NCI-H82 (cell line): Measurements from ENCODE around the gene NRGN.

Experiments
- DNase-seq: peaks from one replicate; lab custom pipeline; 2025; lab: John Stamatoyannopoulos, UW

NRGN gene

GRCh38 chr11:124739479-124740276 lies at the start of gene NRGN:
Gene NRGN (plus strand): TSS chr11:124739942. CDS start chr11:124740085, 143 bp downstream.
- peak; percentile 94 for DNase-seq

GRCh38 chr11:124693142-124693541 lies 46.6 kb upstream of the NRGN start:
- no peak for DNase-seq

GRCh38 chr11:124699547-124699946 lies 40.2 kb upstream of the NRGN start:
- DNase-seq: no peak

- DNase-seq: no peak
Observed at GRCh38 chr11:124700028-124700427, 39.7 kb upstream of the NRGN start.

DNA sequence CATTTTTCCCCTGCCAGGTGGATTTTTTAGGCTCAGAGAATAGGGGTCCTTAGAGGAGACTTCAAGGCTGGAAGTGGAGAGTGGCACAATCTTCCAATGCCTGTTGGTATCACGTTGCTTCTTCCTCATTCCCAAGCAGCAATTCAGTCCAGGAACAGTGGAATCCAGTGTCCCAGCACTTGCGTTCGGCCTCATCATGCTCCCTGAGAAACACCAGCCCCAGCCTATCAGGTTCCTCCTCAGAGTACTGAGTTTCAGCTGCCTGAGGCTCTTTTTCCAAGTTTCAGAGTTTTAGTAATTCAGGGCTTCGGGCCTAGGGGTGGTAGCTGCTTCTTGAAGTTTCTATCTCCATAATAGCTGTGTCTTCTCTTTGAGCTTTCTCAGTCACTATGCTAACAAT lies 31.9 kb upstream of the NRGN start:
- DNase-seq: no peak

- DNase-seq: no peak
Observed at GRCh38 chr11:124712392-124712791, 27.4 kb upstream of the NRGN start.

DNA sequence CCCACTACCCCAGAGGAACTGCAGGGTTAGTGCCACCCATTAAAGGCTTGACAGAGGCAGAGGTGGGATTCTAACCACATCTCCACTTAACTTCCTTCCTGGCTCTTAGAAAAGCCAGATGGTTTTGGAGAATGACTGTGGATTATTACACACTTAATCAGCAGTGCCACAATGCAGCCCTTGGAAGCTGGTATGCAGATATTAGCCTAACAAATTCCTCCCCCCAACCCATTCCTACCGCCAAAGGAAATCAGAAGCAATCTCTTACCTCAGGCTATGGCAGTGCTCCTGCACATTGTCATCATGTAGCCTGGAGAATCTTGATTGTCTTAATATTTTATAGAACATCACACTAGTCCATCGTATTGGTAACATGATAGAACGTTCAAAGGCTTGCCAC lies 23.2 kb upstream of the NRGN start:
- peak; percentile 59 for DNase-seq

GRCh38 chr11:124717421-124717785 lies 22.3 kb upstream of the NRGN start:
- peak; percentile 40 for DNase-seq

DNA sequence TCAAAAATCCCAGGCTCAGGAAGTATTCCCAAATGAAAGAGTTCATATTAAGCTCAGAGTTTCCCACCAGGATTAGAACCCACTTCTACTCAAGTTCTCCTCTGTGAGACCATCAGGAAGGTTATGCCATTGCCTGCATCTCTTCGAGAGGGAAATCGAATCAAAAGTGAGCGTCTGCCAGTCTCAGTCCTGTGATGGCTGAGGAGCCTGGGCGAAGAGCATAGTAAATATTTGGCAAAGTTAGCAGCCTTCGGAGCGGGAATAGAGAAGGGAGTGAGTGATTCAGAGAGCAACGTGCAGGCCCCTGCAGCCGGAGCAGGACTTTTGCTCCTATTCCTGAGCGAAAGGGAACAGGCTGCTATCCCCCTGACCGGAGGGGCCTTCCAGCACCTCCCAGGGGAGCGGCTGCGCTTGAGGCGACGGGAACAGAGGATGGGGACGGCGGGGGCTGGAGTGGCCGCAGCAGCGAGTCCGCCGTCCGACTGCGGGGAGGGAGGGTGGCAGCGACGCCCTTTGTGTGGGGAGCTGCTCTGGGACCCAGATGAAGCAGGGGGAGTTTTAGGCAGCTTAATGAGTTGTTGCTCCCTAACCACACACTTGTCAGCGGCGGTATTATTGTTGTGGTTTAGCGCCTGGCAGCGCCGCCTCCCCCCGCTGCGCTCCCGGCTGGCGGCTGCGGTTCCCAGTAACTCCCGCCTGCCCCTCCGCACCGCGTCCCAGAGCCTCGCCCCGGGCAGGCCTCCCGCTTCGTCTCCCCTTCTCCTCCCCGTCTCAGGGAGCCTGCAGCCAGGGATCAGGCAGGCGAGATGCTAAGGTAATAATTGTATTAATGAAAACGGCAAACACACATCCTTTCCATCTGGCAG lies 21.7 kb upstream of the NRGN start:
- peak; percentile 61 for DNase-seq

DNA sequence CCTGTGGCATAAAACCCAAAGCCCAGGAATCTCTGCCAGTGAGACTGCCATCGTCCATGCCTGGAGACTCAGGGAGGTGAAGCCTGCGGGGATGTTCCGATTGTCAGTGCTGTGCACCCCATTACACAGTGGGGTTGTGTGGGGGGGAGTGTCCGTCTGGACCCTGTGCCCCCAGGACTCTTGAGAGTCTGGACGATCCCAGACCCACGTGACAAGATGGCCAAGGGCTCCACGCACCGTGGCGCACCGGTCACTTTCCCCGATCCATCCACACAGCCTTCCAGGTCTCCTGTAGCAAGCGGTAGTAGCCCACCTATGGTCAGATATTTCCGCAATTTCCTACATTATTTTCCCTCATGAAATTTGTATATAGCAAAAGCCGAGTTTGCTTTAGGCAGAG lies 20.9 kb upstream of the NRGN start:
- no peak for DNase-seq

- no peak for DNase-seq
Observed at GRCh38 chr11:124719534-124719933, 20.2 kb upstream of the NRGN start.

DNA sequence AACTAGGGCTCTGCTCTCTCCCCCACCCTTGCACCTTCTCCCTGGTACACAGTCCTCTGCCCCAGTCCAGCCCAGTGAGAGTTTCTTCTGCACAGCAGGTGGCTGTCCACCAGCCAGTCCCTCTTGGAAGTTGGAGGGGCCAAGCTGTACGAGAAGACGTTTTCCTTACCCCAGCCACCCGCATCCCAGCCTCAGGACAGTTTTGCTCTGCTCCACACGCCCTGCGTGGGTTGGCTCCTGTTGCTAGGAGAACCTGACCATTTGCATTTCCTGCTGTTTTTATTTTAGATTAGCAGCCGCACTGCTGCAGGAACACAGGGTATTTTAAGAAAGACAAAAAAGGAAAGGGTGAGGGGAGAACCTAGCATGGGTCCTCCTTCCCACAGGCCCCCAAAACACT lies 17.6 kb upstream of the NRGN start:
- no peak for DNase-seq

DNA sequence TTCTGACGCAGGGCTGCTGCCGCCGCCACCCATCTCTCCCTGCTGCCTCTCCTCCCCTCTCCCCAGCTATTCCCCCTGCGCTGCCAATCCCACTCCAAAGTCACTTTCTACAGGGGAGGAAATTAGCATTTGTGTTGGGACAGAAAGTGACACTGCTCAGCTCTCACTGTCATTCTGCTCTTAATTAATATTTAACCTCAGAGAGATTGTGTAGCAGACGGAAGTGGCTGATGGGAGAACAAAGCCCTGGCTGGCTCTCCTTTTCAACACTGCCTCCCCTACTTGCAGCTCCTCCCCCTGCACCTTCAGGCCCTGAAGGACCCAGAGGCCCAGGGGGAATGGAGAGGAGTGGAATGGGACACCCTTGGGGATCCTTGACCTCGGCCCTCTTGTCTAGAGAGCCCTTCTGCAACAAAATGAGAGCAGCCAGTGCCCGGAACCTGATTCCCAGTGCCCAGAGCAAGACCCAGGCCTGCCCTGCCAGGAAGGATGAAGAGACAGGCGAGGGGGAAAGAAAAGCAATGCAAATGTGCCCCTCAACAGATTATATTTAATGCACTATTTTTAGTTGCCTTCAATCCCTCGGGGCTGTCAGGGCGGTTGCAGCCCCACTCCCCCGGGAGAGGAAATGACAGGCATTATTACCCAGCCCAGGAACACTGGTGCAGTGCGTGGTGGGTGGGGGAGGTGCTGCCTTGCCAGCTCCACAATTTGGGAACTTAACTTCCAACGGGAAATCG lies 14.6 kb upstream of the NRGN start:
- no peak for DNase-seq

DNA sequence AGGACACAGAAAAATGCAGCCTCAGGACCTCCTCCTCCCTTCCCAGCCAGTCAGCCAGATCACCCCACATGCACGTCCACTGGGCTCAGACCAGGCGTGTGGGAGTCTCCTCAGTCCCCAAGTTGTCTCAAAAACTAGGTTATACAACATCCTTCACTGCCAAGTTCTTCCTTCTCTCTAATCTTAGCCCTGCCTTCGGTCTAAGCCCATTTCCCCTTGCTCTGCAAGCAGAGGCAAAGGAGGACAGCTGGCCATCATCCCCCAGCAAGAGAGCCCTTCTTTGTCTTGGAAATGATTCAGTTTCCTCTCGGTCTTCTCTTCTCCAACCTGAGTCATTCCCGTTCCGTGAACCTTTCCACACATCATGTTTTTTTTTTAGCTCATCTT lies 14.0 kb upstream of the NRGN start:
- no peak for DNase-seq

DNA sequence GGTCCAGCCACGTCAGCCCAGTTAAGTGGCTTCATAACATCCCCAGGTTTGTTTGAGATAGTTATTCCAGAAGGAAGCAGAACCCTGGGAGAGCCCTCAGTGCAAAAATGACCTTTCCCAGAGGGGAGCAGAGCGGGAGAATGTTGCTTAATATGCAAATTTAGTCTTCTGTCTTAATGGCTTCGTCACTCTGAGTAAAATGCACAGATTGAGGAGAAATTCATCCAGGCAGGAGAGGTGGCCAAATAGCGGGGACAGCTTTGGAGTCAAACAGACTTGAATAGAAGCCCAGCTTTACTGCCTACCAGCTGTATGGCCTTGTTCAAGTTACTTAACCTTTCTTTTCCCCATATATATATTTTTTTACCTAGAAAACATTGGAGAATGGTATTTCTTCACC lies 12.3 kb upstream of the NRGN start:
- no peak for DNase-seq

DNA sequence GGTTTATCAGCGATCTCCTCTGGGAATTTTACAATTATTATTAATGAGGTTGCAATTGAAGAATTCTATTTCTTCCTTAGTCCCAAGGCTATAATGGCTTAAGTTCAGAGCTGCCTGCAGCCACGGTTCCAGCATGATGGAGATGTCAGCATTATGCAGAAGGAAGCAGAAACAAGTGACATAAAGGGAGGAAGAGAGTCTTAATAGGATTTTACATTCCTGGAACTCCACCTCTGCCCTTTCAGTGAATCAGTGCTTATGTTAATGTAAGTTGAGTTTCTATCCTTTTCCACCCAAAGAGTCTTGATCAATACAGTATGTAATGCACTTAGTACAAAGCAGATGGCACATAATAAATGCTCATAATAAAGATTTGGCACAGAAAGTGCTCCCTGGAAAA lies 11.6 kb upstream of the NRGN start:
- no peak for DNase-seq

DNA sequence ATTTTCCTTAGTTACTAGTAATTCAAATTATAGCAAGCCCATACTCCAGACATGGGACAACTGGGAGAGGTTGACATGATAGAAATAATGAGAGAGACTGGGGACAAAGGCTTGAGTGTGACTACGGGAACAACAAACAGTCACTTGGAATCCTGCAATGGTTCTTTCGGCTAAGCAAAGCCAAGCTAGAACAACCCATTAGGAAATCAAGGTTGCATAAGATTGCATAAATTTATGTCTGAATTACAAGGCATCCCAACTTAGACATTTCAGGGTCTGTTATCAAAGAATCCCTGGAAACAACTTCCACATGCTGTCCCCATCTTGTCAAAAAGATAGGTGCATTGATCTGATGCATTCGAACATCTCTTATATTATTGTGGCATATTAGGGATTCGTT lies 10.2 kb upstream of the NRGN start:
- no peak for DNase-seq

DNA sequence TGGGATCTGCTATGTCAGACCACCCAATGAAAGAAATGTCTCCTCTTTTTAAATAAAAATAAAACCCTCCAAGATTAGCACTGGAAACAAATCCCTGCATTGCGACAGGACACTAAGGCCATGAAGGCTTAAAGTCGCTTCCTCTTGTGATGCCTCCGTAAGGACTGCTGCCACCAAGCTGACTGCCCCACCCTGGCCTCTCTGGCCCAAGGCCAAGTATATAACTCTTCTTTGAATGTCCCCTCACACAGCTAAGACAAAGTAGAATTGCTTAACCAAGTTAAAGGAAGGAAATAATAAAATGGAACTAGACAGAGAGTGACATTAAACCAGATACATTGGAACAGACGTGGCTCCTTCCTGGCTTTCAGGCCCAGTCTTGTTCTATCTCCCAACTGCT lies 7.5 kb upstream of the NRGN start:
- no peak for DNase-seq

GRCh38 chr11:124736736-124737135 lies 3.0 kb upstream of the NRGN start:
- DNase-seq: peak; percentile 74

GRCh38 chr11:124737638-124738305 lies 2.0 kb upstream of the NRGN start:
- DNase-seq: no peak

- DNase-seq: no peak
Observed at GRCh38 chr11:124738713-124739478, 846 bp upstream of the NRGN start.
